GM18505 (cell line): ENCODE results near the gene HIGD1A.

Experiments used
- ATAC-seq: cut with Tn5 transposase; IDR thresholded peaks from one replicate; pipeline ENCODE4 v1.9.1; 2021; ENCODE audit not compliant: unreplicated experiment
- POLR2A ChIP-seq: IDR thresholded peaks from 4 replicates; pipeline ENCODE4 v1.6.1; 2011; ENCODE audit warnings: borderline replicate concordance; ENCODE audit not compliant: insufficient read depth, insufficient read length; ENCODE audit errors: extremely low read depth

Gene HIGD1A

DNA sequence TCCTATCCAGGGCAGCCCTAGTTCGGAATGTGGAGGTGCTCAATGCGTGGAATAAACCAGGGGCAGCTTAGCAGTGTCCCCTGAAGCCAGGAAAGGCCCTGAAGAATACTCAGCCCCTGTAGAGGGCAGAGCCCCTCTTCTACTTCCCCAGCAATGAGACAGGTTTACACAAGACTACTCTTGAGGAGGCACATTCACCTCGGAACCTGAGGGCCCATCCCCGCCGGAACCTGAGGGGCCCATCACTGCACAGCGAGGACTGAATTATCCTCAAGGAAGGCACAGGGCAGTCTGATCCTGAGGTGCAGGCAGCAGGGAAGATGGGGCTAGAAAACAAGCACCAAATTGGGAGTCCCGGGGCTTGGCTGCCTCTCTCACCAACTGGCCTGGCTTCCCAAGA, 53.5 kb downstream of the HIGD1A start:
- no peak for TF ChIP-seq POLR2A
- ATAC-seq: no peak

DNA sequence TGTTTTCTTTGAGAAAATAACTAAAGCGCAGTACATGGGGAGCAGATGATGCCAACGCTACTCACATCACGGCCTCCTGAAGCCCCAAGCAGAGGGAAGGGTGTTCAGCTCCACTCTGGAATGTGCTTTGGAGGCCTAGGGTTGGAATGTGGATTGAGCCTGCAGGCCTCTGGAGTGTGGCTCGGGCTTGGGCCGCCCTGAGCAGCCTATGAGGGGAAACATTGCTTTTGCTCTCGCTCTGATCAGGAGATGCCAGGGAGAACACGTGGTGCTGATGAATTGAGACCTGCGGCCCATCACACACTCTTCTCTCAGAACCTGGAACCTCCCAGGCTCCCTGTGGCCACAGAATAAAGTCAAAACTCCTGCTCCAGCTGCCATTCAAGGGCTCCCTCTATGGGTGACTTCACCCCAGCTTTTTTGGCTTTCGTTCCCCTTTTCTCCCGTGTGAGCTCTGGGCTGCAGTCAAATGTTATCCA, 54.5 kb downstream of the HIGD1A start:
- no peak for ATAC-seq
- no peak for TF ChIP-seq POLR2A

DNA sequence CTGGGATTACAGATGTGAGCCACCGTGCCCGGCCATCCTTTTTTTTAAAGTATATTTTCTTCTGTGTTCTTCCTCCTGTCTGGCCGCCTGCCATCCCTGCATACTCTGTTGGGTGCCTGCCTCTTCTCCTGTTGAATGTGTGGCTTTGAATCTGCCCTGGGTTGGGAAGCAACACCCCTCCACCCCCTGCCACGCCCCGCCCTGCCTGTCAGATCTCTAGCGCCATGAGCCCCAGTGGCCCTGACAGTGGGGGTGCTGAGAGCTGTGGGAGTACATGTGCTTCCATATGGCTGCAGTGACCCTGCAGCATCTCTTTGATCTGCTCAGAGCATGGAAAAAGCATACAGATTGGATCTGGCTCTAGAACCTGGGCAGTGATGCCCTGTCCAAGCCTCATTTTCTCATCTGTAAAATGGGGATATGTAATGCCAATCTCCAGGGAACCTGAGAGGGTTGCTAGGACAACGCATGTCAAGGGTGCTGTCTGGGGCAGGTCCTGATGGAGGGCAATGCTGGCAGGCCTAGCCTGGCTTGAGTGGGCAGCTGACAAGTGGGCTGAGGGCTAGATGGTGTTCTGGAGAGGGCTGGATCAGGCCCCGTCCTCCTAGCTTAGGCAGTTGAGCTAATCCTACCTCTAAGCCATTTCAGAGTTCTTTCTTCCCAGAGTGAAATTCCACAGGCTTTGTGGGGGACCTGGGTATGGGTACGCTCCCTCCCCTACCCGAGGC, 55.1 kb downstream of the HIGD1A start:
- TF ChIP-seq POLR2A: no peak
- no peak for ATAC-seq

DNA sequence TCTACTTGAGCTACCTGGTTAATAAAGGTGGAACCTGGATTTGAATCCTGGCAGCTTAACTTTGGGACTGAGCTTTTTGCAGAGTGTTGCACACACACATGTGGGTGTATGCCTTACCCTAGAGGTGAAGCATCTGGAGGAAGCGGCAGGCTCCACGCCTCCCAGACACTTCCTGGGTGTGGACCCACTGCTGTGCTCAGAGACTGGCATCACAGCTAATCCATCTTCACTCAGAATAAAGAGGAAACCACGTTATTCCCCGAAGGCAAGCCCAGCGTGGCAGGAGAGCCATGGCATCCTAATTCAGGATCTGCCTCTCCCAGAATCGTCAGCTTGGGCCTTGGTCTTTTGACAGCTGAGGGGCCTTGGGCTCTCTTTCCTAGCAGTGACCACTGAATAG, 56.7 kb downstream of the HIGD1A start:
- no peak for TF ChIP-seq POLR2A
- no peak for ATAC-seq

DNA sequence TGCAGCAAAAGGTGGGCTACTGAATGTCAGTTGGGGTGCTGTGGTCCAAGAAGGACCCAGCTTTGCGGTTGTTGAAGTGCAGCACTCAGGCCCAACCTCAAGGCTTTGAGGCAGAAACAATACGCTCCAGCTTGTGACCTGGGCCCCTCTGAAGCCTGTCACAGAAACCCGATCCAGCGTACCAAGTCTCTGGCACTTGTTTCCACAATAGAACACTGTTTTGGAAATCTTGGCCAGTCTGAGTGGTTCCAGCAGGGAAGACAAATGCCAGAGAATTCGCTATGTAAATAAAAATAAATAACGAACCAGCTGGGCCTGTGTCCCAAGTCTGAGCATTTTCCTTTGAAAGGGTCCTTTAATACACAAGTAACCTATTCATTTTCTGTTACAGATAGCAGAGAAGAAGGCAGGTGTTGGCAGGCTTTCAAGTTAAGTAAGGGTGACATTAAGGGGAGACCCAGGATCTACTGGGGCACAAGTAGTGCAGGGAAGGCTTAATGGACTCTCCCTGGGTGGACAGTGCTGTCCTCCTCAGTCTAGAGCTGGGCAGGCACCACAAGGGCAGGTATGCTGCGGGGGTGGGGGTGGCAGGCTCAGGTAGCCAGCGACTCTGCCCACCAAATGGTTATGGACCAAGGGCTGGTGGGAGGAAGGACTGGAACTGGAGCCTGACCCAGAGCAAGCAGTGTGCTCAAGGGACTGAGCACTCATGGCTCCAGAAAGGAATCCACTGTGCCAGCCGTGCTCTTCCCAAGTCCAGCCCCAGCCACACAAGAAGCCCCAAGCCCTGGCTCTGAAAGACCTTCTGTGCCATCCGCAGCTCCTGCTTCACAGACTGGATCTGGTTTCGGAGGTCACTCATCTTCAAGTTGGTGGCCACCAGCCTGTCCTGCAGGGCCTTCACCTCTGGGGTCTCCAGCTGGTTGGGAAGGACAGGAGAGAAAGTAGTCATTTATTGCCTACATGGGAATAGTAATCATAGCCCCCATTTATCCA, 57.5 kb downstream of the HIGD1A start:
- ATAC-seq: no peak
- no peak for TF ChIP-seq POLR2A

DNA sequence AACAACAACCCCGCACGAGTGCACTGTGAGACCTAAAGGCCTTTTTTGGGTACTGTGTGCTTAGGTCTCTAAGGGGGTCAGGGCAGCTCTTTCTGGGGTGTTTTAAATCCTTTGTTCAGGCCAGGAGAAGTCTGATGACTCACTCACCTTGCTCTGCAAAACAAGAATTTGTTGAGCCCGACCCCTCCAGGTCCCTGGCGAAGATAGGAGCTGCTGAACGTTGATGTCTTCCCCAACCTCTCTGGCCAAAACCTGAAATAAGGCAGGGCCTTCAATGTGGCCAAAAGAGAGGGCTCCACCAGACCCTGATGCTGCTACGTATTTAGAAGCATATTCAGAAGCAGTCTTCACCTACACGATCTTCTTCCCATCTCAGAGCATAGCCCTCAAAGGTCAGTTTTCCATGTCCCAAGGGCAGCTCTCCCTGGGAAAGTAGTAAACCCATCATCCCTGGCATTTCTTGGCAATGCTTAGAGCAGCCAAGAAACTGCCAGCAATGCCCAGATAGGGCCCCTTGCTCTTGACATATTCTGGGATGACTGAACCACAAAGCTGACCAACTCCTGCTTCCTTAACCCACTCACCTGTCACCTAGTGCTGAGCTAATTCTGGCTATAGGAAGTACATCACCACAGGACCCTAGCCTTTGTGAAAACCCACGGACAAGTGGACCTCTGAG, 58.4 kb downstream of the HIGD1A start:
- ATAC-seq: no peak
- no peak for TF ChIP-seq POLR2A

DNA sequence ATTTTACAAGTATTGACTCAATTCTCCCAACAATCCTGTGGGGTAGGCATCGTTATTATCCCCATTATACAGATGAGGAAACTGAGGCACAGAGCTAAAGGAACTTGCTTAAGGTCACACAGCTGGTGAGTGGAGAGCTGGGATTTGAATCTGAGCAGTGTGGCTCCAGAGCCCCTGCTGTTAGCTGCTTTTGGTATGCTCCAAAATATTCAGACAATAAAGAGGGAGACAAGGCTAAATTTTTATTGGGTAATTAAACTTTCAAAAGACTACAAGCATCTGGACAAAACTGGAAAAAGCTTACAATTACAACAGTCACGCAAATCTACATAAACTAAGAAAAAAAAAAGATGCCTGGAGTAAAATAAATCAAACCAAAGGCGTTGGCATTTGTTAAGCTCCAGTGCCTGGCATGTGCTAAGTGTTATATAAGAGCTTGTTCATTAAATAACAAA, 59.0 kb downstream of the HIGD1A start:
- ATAC-seq: no peak
- TF ChIP-seq POLR2A: no peak

DNA sequence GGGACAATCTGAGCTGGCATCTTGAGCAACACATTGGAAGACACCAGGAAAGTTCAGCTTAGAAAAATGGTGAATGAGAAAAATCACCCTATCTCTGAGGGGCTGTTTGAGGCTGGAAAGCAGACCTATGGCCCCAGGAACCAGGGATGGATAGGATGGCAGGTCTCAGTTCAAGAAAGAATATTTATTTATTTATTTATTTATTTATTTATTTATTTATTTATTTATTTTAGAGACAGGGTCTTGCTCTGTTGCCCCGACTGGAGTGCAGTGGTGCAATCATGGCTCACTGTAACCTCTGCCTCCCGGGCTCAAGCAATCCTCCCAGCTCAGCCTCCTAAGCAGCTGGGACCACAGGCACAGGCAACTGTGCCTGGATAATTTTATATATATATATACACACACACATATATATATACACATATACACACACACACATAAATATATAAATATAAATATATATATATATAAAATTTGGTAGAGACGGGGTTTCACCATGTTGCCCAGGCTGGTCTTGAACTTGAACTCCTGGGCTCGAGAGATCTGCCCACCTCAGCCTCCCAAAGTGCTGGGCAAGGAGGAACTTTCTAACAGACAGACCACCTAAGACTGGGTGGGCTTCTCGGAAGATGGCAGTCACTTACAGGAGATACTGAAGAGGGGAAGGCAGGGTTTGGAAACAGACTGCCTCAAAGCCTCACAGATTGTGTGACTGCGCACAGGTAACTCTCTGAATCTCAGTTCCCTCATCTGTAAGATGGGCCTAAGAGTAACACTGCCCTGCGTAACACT, 60.9 kb downstream of the HIGD1A start:
- no peak for ATAC-seq
- no peak for TF ChIP-seq POLR2A

DNA sequence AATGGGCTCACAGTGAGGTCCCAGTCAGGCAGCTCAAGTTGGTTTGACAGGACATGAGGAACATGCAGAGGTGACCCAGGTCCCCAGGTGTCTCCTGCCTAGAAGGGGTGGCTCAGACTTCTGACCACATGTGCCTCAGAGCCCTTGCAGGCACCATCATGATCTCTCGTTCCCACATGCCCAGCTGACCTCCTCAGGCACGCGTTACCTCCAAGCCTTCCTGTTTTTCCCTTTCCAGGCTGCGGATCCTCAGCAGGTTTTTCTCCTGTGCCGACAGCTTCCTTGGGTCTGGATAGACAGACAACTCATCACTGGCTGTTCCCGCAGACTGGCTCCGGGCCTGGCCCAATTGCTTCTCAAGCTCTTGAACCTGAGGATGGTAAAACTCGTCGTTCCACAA, 61.6 kb downstream of the HIGD1A start:
- no peak for TF ChIP-seq POLR2A
- ATAC-seq: no peak

DNA sequence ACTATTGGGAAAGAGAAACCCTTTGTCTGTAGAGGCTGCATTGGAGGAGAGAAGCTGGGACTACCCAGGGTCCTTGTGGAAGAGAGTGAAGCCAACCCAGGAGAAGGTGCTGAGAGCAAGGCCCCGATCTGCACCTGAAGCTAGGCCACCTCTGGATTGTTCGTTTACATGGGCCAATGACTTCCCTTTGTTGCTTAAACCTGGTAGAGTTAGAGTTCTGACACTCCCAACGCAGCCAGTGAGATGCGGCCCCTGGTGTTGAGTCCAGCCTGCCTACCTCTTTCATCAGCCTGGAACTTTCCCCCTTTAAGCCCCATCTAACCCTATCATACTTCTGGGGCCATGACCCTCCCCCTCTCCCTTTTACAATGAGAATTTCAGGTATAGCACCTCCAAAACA, 62.0 kb downstream of the HIGD1A start:
- no peak for ATAC-seq

DNA sequence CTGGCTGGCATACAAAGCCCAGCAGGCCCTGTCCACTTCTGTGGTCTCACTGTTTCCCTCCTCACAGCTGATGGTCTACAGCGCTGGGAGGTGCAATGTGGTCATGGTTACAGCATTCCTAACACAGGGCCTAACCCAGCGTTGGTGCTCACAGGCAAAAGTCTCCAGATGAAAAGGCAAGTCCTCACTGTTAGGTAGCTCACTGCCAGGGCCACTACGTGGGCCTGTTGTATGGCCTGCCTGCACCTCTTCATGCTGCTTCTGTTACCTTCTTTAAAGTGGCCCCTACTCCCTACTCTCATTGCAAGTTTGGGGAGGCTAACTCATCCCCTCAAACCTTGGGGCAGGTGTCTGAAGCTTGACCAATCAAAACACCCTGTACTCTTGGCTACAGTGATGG, 62.5 kb downstream of the HIGD1A start:
- TF ChIP-seq POLR2A: no peak
- no peak for ATAC-seq

More for the DNA sequence above, 62.0 kb downstream of the HIGD1A start:
- TF ChIP-seq POLR2A: no peak

DNA sequence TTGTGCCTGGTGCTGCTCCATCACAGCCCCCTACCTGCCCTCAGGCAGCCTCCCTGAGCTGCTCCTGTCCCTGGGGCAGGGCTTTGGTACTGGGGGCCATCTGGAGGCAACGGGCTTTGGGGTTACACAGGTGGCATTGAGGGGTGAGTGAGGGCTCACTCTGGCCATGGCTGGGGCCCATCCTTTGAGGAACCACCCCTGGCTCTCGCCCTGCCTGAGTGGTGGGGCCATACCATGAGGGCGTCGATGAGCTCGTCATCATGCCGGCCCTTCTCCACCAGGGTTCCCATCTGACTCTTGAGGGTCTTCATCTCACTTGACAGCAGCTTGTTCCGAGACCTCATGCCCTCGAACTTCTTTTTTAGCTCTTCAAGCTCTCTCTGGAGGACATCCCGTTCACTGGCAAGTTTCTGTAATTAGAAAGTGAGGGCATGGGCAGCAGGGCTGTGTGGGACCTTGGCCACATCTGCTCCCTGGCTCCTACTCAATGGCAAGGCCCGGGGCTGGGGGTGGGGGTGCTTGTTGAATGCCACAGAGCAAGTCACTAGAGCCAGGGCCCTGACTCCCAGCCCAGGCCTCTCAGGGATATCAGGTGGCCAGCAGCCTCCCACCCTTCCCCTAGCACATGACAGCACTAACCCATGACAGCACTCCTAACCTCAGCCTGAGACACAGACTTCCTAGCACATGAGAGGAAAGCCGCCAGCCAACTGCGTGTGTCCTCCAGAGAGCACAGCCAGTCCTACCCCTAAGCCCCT, 64.7 kb downstream of the HIGD1A start:
- no peak for ATAC-seq
- no peak for TF ChIP-seq POLR2A
